Skeletal muscle satellite cell (primary cell): ENCODE data around the gene RNFT2. TPM values are rescaled to one million over a fixed set of nuclear protein-coding genes. Genes with fewer than 3 reads are reported as not detected.

Experiments
- H3K27me3 ChIP-seq: 2 replicates; pipeline ENCODE4 v1.7.0; 2013; ENCODE audit warnings: low read length; ENCODE audit not compliant: control insufficient read depth, insufficient read depth
- H3K36me3 ChIP-seq: 2 replicates; pipeline ENCODE4 v1.7.0; 2013; ENCODE audit warnings: mild to moderate bottlenecking, control low read depth, low read length; ENCODE audit not compliant: insufficient read depth
- H3K4me1 ChIP-seq: 2 replicates; pipeline ENCODE4 v1.7.0; 2013; ENCODE audit warnings: low read length; ENCODE audit not compliant: control insufficient read depth, insufficient read depth
- H3K4me2 ChIP-seq: 2 replicates; pipeline ENCODE4 v1.7.0; 2013; ENCODE audit warnings: mild to moderate bottlenecking, low read length
- H3K4me3 ChIP-seq: 2 replicates; pipeline ENCODE4 v1.7.0; 2013; ENCODE audit warnings: low read length
- H3K9ac ChIP-seq: 2 replicates; pipeline ENCODE4 v1.7.0; 2013; ENCODE audit warnings: mild to moderate bottlenecking, low read depth, low read length, moderate library complexity
- H3K9me3 ChIP-seq: replicated peaks from 2 replicates; pipeline ENCODE4 v1.7.0; 2013; ENCODE audit warnings: mild to moderate bottlenecking, control low read depth, low read length
- small RNA-seq: library from RNA; depleted of rRNA; stranded (forward); fragments of <200 nt; gene quantifications from one replicate; pipeline ENCODE3, GENCODE V24; 2012

The RNFT2 gene

GRCh38 chr12:116901612-116902011 lies 163.5 kb downstream of the RNFT2 start:
- Histone ChIP-seq H3K9me3 (no peaks in the 10 kb centered on the region), H3K4me3 (no peak overlapping the region), H3K4me2 (no peak overlapping the region), H3K36me3 (no peaks in the 10 kb centered on the region), H3K4me1 (no peaks in the 10 kb centered on the region), H3K9ac (no peak overlapping the region), H3K27me3 (peaks cover 46% of the 10 kb centered on the region)

Small RNA genes lying within 50 kb of the gene (small RNA-seq; reads per million reads assigned to genes)
- not detected for gene RNU6-558P
